PFSK-1 (cell line): ENCODE data around the gene ATP1B3.

Experiments used
- FOXP2 ChIP-seq: optimal IDR thresholded peaks from 2 replicates; pipeline ENCODE3; 2011; ENCODE audit warnings: borderline replicate concordance, control low read depth, inconsistent platforms; ENCODE audit not compliant: insufficient read depth; ENCODE audit errors: extremely low read length, extremely low read depth
- POLR2AphosphoS5 ChIP-seq: IDR thresholded peaks from 2 replicates; pipeline ENCODE4 v1.6.1; 2012; ENCODE audit warnings: low read depth, mild to moderate bottlenecking, control low read depth, low read length, moderate library complexity
- SIN3A ChIP-seq: IDR thresholded peaks from 2 replicates; pipeline ENCODE4 v1.6.1; 2012; ENCODE audit warnings: mild to moderate bottlenecking, low read length, moderate library complexity, borderline replicate concordance; ENCODE audit not compliant: insufficient read depth
- TAF1 ChIP-seq: IDR thresholded peaks from 2 replicates; pipeline ENCODE4 v1.6.1; 2012; ENCODE audit warnings: low read length, control low read depth, borderline replicate concordance; ENCODE audit not compliant: insufficient read depth
- TF ChIP-seq, protein P1 (sequence below), 2 experiments: IDR thresholded peaks; 2 replicates each; pipeline versions ENCODE4 v1.6.1 to v1.8.0; 2011 to 2012; ENCODE audit warnings: low read depth in 2 of 2, low read length in 2 of 2, control low read depth in 1 of 2, inconsistent platforms in 1 of 2, mild to moderate bottlenecking in 1 of 2, moderate library complexity in 1 of 2; ENCODE audit not compliant: insufficient read depth in 1 of 2

The ATP1B3 gene

DNA sequence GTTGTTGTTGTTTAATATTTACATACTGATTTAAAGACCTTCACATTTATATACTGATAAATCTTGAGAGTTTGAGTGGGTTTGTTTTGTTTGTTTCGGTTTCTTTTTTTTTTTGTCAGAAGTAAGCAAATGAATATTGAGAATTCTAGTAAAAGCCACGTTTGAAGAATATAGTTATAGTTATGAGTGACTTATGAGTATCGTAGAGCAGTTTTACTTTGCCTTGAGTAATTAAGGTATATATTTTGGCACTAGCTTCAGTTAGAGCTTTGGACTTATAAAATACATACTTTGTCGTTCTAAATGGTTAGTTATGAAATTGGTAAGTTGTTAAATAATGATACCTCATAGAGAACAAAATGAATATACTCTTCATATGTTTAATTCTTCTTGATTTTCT, 27.8 kb downstream of the ATP1B3 start:
- TF ChIP-seq, protein P1, sequence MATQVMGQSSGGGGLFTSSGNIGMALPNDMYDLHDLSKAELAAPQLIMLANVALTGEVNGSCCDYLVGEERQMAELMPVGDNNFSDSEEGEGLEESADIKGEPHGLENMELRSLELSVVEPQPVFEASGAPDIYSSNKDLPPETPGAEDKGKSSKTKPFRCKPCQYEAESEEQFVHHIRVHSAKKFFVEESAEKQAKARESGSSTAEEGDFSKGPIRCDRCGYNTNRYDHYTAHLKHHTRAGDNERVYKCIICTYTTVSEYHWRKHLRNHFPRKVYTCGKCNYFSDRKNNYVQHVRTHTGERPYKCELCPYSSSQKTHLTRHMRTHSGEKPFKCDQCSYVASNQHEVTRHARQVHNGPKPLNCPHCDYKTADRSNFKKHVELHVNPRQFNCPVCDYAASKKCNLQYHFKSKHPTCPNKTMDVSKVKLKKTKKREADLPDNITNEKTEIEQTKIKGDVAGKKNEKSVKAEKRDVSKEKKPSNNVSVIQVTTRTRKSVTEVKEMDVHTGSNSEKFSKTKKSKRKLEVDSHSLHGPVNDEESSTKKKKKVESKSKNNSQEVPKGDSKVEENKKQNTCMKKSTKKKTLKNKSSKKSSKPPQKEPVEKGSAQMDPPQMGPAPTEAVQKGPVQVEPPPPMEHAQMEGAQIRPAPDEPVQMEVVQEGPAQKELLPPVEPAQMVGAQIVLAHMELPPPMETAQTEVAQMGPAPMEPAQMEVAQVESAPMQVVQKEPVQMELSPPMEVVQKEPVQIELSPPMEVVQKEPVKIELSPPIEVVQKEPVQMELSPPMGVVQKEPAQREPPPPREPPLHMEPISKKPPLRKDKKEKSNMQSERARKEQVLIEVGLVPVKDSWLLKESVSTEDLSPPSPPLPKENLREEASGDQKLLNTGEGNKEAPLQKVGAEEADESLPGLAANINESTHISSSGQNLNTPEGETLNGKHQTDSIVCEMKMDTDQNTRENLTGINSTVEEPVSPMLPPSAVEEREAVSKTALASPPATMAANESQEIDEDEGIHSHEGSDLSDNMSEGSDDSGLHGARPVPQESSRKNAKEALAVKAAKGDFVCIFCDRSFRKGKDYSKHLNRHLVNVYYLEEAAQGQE (IDR thresholded peaks at IDR 0.05; ENCODE audit: insufficient read depth in 1 of 2, low read depth in 2 of 2, low read length in 2 of 2): no peak
- TF ChIP-seq SIN3A: no peak
- TF ChIP-seq POLR2AphosphoS5: no peak
- TF ChIP-seq TAF1: no peak
- no peak for TF ChIP-seq FOXP2

- TF ChIP-seq SIN3A (no peak), FOXP2 (no peak)
- TF ChIP-seq, protein P1 (IDR thresholded peaks at IDR 0.05; ENCODE audit: insufficient read depth in 1 of 2, low read depth in 2 of 2, low read length in 2 of 2): no peak
Measured at GRCh38 chr3:141905129-141905528, 28.7 kb downstream of the ATP1B3 start.

DNA sequence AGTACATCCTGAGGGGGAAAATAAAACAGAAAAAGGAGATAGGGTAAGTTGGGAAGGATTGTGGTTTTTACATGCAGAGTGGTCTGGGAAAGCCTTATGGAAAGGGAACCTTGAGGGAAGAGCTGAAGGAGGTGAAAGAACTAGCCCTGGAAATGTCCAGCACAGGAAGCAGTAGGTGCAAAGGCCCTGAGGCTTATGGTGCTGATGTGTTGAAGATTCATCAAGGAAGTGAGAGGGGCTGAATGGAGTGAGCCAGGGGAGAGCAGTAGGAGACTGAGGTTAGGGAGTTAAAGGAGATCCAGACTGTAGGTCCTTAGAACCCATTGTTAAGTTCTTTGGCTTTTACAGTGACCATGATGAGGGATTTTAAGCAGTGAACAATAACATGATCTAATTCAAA, 33.0 kb downstream of the ATP1B3 start:
- TF ChIP-seq FOXP2 (no peak), SIN3A (no peak)
- TF ChIP-seq, protein P1 (IDR thresholded peaks at IDR 0.05; ENCODE audit: insufficient read depth in 1 of 2, low read depth in 2 of 2, low read length in 2 of 2): no peak

DNA sequence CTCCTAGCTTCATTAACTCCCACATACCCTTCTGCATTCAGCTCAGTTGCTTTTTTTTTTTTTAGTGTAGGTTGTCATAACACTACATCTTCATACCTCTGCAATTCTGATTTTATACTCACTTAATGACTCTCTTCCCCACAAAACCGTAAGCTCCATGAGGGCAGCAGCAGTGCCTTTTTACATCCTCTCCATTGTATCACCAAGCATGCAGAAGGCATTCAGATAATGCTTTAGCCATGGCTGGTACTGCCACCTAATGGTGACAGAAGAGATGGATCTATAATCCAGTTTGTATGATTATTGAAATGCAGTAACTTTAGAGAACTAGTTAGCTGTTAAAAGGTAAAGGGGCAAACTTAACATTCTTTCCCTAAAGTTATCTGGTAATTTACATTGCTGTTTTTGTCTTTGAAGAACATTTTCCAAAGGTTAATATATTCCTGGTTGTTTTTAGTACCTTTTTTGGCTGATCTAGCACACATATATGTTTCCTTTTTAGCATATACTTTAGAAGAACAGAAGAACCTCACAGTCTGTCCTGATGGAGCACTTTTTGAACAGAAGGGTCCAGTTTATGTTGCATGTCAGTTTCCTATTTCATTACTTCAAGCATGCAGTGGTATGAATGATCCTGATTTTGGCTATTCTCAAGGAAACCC, 36.8 kb downstream of the ATP1B3 start:
- TF ChIP-seq TAF1 (no peak), FOXP2 (no peak), SIN3A (no peak), POLR2AphosphoS5 (no peak)
- TF ChIP-seq, protein P1 (IDR thresholded peaks at IDR 0.05; ENCODE audit: insufficient read depth in 1 of 2, low read depth in 2 of 2, low read length in 2 of 2): no peak

DNA sequence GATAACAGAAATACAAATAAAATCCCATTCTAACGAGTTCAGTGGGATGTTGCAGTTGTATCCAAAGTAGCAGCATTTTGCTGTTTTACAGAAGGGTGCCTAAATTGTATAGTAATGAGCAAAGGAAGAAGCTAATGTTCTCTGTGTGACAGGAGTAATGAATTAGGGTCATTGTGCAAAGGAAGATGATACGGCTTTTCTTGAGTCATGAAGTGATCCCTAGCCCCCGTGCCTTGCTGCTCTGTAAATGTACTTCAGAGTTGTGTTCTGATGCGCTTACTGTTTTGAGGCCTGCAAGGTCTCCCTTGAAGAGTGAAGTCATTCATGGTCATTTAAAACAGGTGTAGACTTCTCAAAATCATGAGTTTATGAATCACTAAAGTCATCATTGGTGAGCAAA, 37.9 kb downstream of the ATP1B3 start:
- TF ChIP-seq TAF1: no peak
- TF ChIP-seq POLR2AphosphoS5: no peak
- no peak for TF ChIP-seq SIN3A
- no peak for TF ChIP-seq FOXP2
- TF ChIP-seq, protein P1 (IDR thresholded peaks at IDR 0.05; ENCODE audit: insufficient read depth in 1 of 2, low read depth in 2 of 2, low read length in 2 of 2): no peak
